ENCODE data around the gene OSMR.
A peak's percentile ranks its signal among the peaks of the same experiment; 100 is the strongest.

OSMR gene

DNA sequence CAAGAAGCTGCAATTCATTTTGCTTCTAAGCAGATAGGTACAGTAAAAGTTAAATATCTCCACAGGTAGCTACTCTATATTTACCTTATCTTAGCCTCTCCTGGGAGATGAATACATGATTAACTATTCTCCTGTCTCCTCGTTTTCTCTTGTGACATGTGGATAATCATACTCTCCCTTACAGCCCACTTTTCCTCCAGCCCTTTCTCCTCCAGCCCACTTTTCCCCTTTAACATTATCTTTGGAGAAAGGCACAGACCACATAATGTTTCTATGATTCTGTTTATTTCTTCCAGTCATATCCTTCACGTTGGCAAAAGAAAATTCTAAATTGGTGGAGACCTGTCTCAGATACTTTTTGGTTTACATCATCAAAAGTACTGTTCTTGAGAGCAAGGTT, 84.0 kb downstream of the OSMR start:
- peak; percentile 95 for TF ChIP-seq PRDM1 (tag by site-specific recombination; IDR thresholded peaks at IDR 0.05)
- no peak for TF ChIP-seq ZNF510 (tag by site-specific recombination; IDR thresholded peaks at IDR 0.05; ENCODE audit: insufficient replicate concordance)
- H3K36me3 ChIP-seq (ENCODE audit: control insufficient read depth in 2 of 2, insufficient read depth in 1 of 2, low read length in 2 of 2) = no peaks in the 10 kb centered on the region; a peak in 1 of 3 replicates
- H3K4me3 ChIP-seq (ENCODE audit: low read depth, low read length) = no peak overlapping the region
- no peaks in the 10 kb centered on the region for H3K4me1 ChIP-seq (ENCODE audit: control insufficient read depth, insufficient read depth, low read length)
- ChIA-PET POLR2A (no interaction called here), CTCF (interaction anchor here (4.7 kb wide), 1 partner anchor 8 kb away, joined by 21 read pairs; no protein-coding TSS in a partner anchor)
- no peak overlapping the region for H3K27ac ChIP-seq (ENCODE audit: extremely low read depth, low read depth, low read length)
- no peaks in the 10 kb centered on the region for H3K9me3 ChIP-seq (ENCODE audit: control insufficient read depth, insufficient read depth, low read depth, low read length)

DNA sequence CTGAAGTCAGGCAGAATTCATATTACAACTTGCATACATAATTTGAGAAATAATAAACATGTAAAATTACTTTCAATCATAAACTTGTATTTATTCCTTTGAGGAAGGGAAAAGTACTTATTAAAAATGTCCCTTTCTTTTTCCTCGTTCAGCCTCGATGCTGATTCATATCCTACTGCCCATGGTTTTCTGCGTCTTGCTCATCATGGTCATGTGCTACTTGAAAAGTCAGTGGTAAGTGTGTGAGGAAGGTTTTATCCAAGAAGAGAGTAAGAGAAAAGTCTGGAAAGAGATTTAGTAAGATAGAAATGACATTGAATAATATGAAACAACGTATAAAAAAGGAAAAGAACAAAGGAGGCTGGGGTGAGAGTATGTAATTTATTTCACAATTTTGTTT, 85.9 kb downstream of the OSMR start:
- no peak overlapping the region for H3K27ac ChIP-seq (ENCODE audit: extremely low read depth, low read depth, low read length)
- H3K9me3 ChIP-seq (ENCODE audit: control insufficient read depth, insufficient read depth, low read depth, low read length) = no peaks in the 10 kb centered on the region
- H3K4me1 ChIP-seq (ENCODE audit: control insufficient read depth, insufficient read depth, low read length) = no peaks in the 10 kb centered on the region
- POLR2A ChIA-PET = no interaction called here
- TF ChIP-seq SP7 (tag by site-specific recombination; IDR thresholded peaks at IDR 0.05) (no peak), ZNF776 (tag by site-specific recombination; IDR thresholded peaks at IDR 0.05; ENCODE audit: borderline replicate concordance) (no peak), GLI2 (tag by site-specific recombination; IDR thresholded peaks at IDR 0.05; ENCODE audit: borderline replicate concordance, low read depth) (no peak), ZNF600 (tag by site-specific recombination; IDR thresholded peaks at IDR 0.05) (no peak)
- CTCF ChIA-PET = interaction anchor here (1.4 to 4.7 kb wide), 2 partner anchors 8 to 10 kb away, joined by 3 to 21 read pairs; no protein-coding TSS in a partner anchor
- no peak overlapping the region for H3K4me3 ChIP-seq (ENCODE audit: low read depth, low read length)
- no peaks in the 10 kb centered on the region; a peak in 1 of 3 replicates for H3K36me3 ChIP-seq (ENCODE audit: control insufficient read depth in 2 of 2, insufficient read depth in 1 of 2, low read length in 2 of 2)

GRCh38 chr5:38932854-38933408, 87.1 kb downstream of the OSMR start:
- Histone ChIP-seq H3K4me1 (ENCODE audit: control insufficient read depth, insufficient read depth, low read length) (no peaks in the 10 kb centered on the region), H3K27ac (ENCODE audit: extremely low read depth, low read depth, low read length) (no peak overlapping the region), H3K9me3 (ENCODE audit: control insufficient read depth, insufficient read depth, low read depth, low read length) (no peaks in the 10 kb centered on the region), H3K4me3 (ENCODE audit: low read depth, low read length) (no peak overlapping the region), H3K36me3 (ENCODE audit: control insufficient read depth in 2 of 2, insufficient read depth in 1 of 2, low read length in 2 of 2) (peaks cover 0 to 3% of the 10 kb centered on the region in 2 experiments)
- ChIA-PET CTCF (interaction anchor here (1.4 to 4.7 kb wide), 2 partner anchors 9 to 11 kb away, joined by 3 to 21 read pairs; no protein-coding TSS in a partner anchor), POLR2A (no interaction called here)
- TF ChIP-seq ZNF558 (tag by site-specific recombination; IDR thresholded peaks at IDR 0.05) (no peak), ZNF701 (tag by site-specific recombination; IDR thresholded peaks at IDR 0.05) (no peak), ZNF843 (tag by site-specific recombination; IDR thresholded peaks at IDR 0.05) (no peak), SCRT1 (tag by site-specific recombination; IDR thresholded peaks at IDR 0.05; ENCODE audit: borderline replicate concordance) (no peak), WT1 (tag by site-specific recombination; IDR thresholded peaks at IDR 0.05) (no peak), ZNF610 (tag by site-specific recombination; IDR thresholded peaks at IDR 0.05; ENCODE audit: borderline replicate concordance) (no peak), ZNF175 (tag by site-specific recombination; IDR thresholded peaks at IDR 0.05) (no peak), ZSCAN16 (tag by site-specific recombination; IDR thresholded peaks at IDR 0.05) (no peak), ZBTB20 (tag by site-specific recombination; IDR thresholded peaks at IDR 0.05) (no peak), ZSCAN23 (tag by site-specific recombination; IDR thresholded peaks at IDR 0.05) (no peak)

DNA sequence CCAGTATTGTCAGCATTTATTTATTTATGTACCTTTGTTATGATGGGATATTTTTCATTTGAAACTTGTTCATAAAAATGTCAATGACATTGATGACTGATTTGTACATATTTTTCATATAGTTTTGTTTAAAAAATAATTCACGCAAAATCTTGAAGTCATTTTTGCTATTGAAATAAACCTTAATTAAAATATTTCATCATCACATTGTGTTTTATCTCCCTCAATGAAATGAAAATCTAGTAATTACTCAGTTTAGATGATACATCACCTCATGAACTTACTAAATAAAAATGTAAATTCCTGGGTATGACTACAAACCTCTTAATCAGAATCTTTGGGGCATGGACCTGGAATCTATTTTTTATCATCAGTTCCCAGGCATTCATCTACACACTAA, 89.6 kb downstream of the OSMR start:
- Histone ChIP-seq H3K4me3 (ENCODE audit: low read depth, low read length) (no peak overlapping the region), H3K27ac (ENCODE audit: extremely low read depth, low read depth, low read length) (no peak overlapping the region), H3K4me1 (ENCODE audit: control insufficient read depth, insufficient read depth, low read length) (peaks cover 4% of the 10 kb centered on the region; the same call in 1 of the 2 replicates), H3K9me3 (ENCODE audit: control insufficient read depth, insufficient read depth, low read depth, low read length) (no peaks in the 10 kb centered on the region), H3K36me3 (ENCODE audit: control insufficient read depth in 2 of 2, insufficient read depth in 1 of 2, low read length in 2 of 2) (peaks cover 0 to 3% of the 10 kb centered on the region in 2 experiments)
- ChIA-PET POLR2A (no interaction called here), CTCF (interaction anchor here (0.9 to 4.1 kb wide), 2 partner anchors 13 to 145 kb away, joined by 5 to 19 read pairs; no protein-coding TSS in a partner anchor)
- TF ChIP-seq PBX3 (CRISPR knock-in tag; IDR thresholded peaks at IDR 0.05) (no peak), BCL11A (tag by site-specific recombination; IDR thresholded peaks at IDR 0.05; ENCODE audit: low read depth) (no peak), ZNF223 (tag by site-specific recombination; IDR thresholded peaks at IDR 0.05) (no peak), ZNF211 (tag by site-specific recombination; IDR thresholded peaks at IDR 0.05; ENCODE audit: low read depth) (0 out of 2 replicates have a peak, but pooled peaks have one; percentile 56), ZNF776 (tag by site-specific recombination; IDR thresholded peaks at IDR 0.05; ENCODE audit: borderline replicate concordance) (no peak), YY2 (tag by site-specific recombination; IDR thresholded peaks at IDR 0.05) (no peak), ZNF221 (tag by site-specific recombination; IDR thresholded peaks at IDR 0.05; ENCODE audit: borderline replicate concordance) (no peak), ZNF274 (IDR thresholded peaks at IDR 0.05; ENCODE audit: low read length) (no peak), ZNF274 (tag by site-specific recombination; IDR thresholded peaks at IDR 0.05; ENCODE audit: borderline replicate concordance) (no peak)

All from HEK293 (cell line).